ENCODE measurements around the gene ANKRD35. TPM values are rescaled to one million over a fixed set of nuclear protein-coding genes. Genes with fewer than 3 reads are reported as not detected.

Gene ANKRD35
- total RNA-seq, 1 donor from 2014 or later, result not detected

GRCh38 chr1:145906954-145907753 is 21.5 kb upstream of the ANKRD35 start:
- ChIA-PET POLR2A (interaction anchor here (0.7 to 1.5 kb wide), 2 partner anchors 48 to 54 kb away, joined by 3 to 8 read pairs; partner anchors contain the start of gene PIAS3), CTCF (interaction anchor here (0.9 to 6.7 kb wide), 2 partner anchors 11 to 61 kb away, joined by 3 to 54 read pairs; partner anchors contain the start of gene NUDT17)
- ATAC-seq (ENCODE audit: low read depth), result no peak
- Mint-ChIP-seq H3K27me3 (no peaks in the 10 kb centered on the region), H3K4me1 (peaks cover 5% of the 10 kb centered on the region), H3K4me3 (no peak overlapping the region), H3K27ac (no peak overlapping the region), H3K9me3 (no peaks in the 10 kb centered on the region), H3K36me3 (ENCODE audit: low read depth) (peaks cover 22% of the 10 kb centered on the region)
- intact Hi-C loops (cut with micrococcal nuclease), result no loop called here
- no peak for TF ChIP-seq CTCF (IDR thresholded peaks at IDR 0.05)
- no peak for DNase-seq

GRCh38 chr1:145901312-145902021 is 15.8 kb upstream of the ANKRD35 start:
- intact Hi-C loops (cut with micrococcal nuclease), result no loop called here
- no peak for TF ChIP-seq CTCF (IDR thresholded peaks at IDR 0.05)
- POLR2A ChIA-PET, result no interaction called here
- CTCF ChIA-PET, result no interaction called here
- Mint-ChIP-seq H3K27me3 (no peaks in the 10 kb centered on the region), H3K27ac (no peak overlapping the region), H3K9me3 (no peaks in the 10 kb centered on the region), H3K4me3 (no peak overlapping the region), H3K4me1 (no peaks in the 10 kb centered on the region), H3K36me3 (ENCODE audit: low read depth) (peaks cover 1% of the 10 kb centered on the region)
- DNase-seq (no peak), ATAC-seq (ENCODE audit: low read depth) (no peak)

- Mint-ChIP-seq H3K4me1 (no peaks in the 10 kb centered on the region), H3K4me3 (no peak overlapping the region), H3K9me3 (no peaks in the 10 kb centered on the region), H3K27ac (no peak overlapping the region), H3K27me3 (no peaks in the 10 kb centered on the region), H3K36me3 (ENCODE audit: low read depth) (peaks cover 1% of the 10 kb centered on the region)
- no peak for DNase-seq
- no peak for TF ChIP-seq CTCF (IDR thresholded peaks at IDR 0.05)
- ATAC-seq (ENCODE audit: low read depth), result no peak
- POLR2A ChIA-PET, result interaction anchor here (0.8 kb wide), 1 partner anchor 41 kb away, joined by 3 read pairs; no protein-coding TSS in a partner anchor
- CTCF ChIA-PET, result no interaction called here
- intact Hi-C loops (cut with micrococcal nuclease), result no loop called here
Measured at GRCh38 chr1:145898756-145899155, 13.1 kb upstream of the ANKRD35 start.

GRCh38 chr1:145897969-145898368 is 12.3 kb upstream of the ANKRD35 start:
- no peak for ATAC-seq (ENCODE audit: low read depth)
- H3K27me3 Mint-ChIP-seq, result no peaks in the 10 kb centered on the region
- H3K4me3 Mint-ChIP-seq, result no peak overlapping the region
- H3K27ac Mint-ChIP-seq, result no peak overlapping the region
- H3K36me3 Mint-ChIP-seq (ENCODE audit: low read depth), result peaks cover 1% of the 10 kb centered on the region
- no peaks in the 10 kb centered on the region for H3K9me3 Mint-ChIP-seq
- ChIA-PET POLR2A (no interaction called here), CTCF (no interaction called here)
- no peaks in the 10 kb centered on the region for H3K4me1 Mint-ChIP-seq
- intact Hi-C loops (cut with micrococcal nuclease), result no loop called here
- no peak for TF ChIP-seq CTCF (IDR thresholded peaks at IDR 0.05)
- no peak for DNase-seq

GRCh38 chr1:145895471-145895870 is 9.8 kb upstream of the ANKRD35 start:
- H3K9me3 Mint-ChIP-seq, result no peaks in the 10 kb centered on the region
- POLR2A ChIA-PET, result interaction anchor here (0.6 to 1.2 kb wide), 2 partner anchors 9 to 32 kb away, joined by 4 to 5 read pairs; partner anchors contain the start of gene RBM8A
- intact Hi-C loops (cut with micrococcal nuclease), result no loop called here
- CTCF ChIA-PET, result interaction anchor here (0.6 to 1.5 kb wide), 2 partner anchors 13 to 69 kb away, joined by 3 to 4 read pairs; partner anchors contain the start of genes ANKRD34A and POLR3GL
- peaks cover 1% of the 10 kb centered on the region for H3K36me3 Mint-ChIP-seq (ENCODE audit: low read depth)
- H3K27ac Mint-ChIP-seq, result no peak overlapping the region
- H3K4me3 Mint-ChIP-seq, result no peak overlapping the region
- DNase-seq, result no peak
- no peak for ATAC-seq (ENCODE audit: low read depth)
- H3K4me1 Mint-ChIP-seq, result no peaks in the 10 kb centered on the region
- no peak for TF ChIP-seq CTCF (IDR thresholded peaks at IDR 0.05)
- no peaks in the 10 kb centered on the region for H3K27me3 Mint-ChIP-seq
